IMR-90 (cell line): ENCODE data around the gene GAL3ST2.

Experiments
- BHLHE40 ChIP-seq: fragments of 150-350 bp; IDR thresholded peaks from 2 replicates; pipeline ENCODE4 v1.6.1; 2016; ENCODE audit warnings: mild to moderate bottlenecking, low read depth, low read length
- CEBPB ChIP-seq: IDR thresholded peaks from 2 replicates; pipeline ENCODE4 v1.6.1; 2012; ENCODE audit warnings: low read depth, low read length, improper control_type of control experiment
- CHD1 ChIP-seq: IDR thresholded peaks from 2 replicates; pipeline ENCODE4 v1.6.1; 2012; ENCODE audit warnings: low read depth, low read length, improper control_type of control experiment
- FOS ChIP-seq: fragments of 150-350 bp; IDR thresholded peaks from 2 replicates; pipeline ENCODE4 v1.6.1; 2016; ENCODE audit warnings: low read depth, low read length
- MAFK ChIP-seq: IDR thresholded peaks from 2 replicates; pipeline ENCODE4 v1.6.1; 2012; ENCODE audit warnings: low read depth, low read length, improper control_type of control experiment
- MXI1 ChIP-seq: IDR thresholded peaks from 2 replicates; pipeline ENCODE4 v1.6.1; 2012; ENCODE audit warnings: low read depth, mild to moderate bottlenecking, low read length, moderate library complexity, borderline replicate concordance
- POLR2A ChIP-seq: IDR thresholded peaks from 2 replicates; pipeline ENCODE4 v1.6.1; 2012; ENCODE audit warnings: mild to moderate bottlenecking, low read depth, low read length
- RAD21 ChIP-seq: IDR thresholded peaks from 2 replicates; pipeline ENCODE4 v1.6.1; 2012; ENCODE audit warnings: low read length, improper control_type of control experiment
- RCOR1 ChIP-seq: IDR thresholded peaks from 2 replicates; pipeline ENCODE4 v1.6.1; 2012; ENCODE audit warnings: mild to moderate bottlenecking, low read length, improper control_type of control experiment; ENCODE audit not compliant: insufficient replicate concordance
- RFX5 ChIP-seq: IDR thresholded peaks from 2 replicates; pipeline ENCODE4 v1.8.0; 2012; ENCODE audit warnings: low read depth, mild to moderate bottlenecking, low read length, moderate library complexity
- SMC3 ChIP-seq: fragments of 150-350 bp; IDR thresholded peaks from 2 replicates; pipeline ENCODE4 v1.6.1; 2016; ENCODE audit warnings: low read depth, mild to moderate bottlenecking, antibody characterized with exemption, low read length, moderate library complexity
- TF ChIP-seq, protein P1 (sequence below): conservative IDR thresholded peaks from 2 replicates; pipeline ENCODE4 v1.5.1; 2012; ENCODE audit warnings: mild to moderate bottlenecking, low read depth, low read length, improper control_type of control experiment
- TF ChIP-seq, protein P2 (sequence below): fragments of 150-350 bp; IDR thresholded peaks from 2 replicates; pipeline ENCODE4 v1.6.1; 2016; ENCODE audit warnings: low read depth, mild to moderate bottlenecking, low read length, moderate library complexity, borderline replicate concordance
- TF ChIP-seq, protein P3 (sequence below): fragments of 150-350 bp; IDR thresholded peaks from 2 replicates; pipeline ENCODE4 v1.6.1; 2017; ENCODE audit warnings: mild to moderate bottlenecking, antibody characterized with exemption, low read length, low read depth

GRCh38 chr2:241801611-241802420 is 25.2 kb downstream of the GAL3ST2 start:
- TF ChIP-seq, protein P1, sequence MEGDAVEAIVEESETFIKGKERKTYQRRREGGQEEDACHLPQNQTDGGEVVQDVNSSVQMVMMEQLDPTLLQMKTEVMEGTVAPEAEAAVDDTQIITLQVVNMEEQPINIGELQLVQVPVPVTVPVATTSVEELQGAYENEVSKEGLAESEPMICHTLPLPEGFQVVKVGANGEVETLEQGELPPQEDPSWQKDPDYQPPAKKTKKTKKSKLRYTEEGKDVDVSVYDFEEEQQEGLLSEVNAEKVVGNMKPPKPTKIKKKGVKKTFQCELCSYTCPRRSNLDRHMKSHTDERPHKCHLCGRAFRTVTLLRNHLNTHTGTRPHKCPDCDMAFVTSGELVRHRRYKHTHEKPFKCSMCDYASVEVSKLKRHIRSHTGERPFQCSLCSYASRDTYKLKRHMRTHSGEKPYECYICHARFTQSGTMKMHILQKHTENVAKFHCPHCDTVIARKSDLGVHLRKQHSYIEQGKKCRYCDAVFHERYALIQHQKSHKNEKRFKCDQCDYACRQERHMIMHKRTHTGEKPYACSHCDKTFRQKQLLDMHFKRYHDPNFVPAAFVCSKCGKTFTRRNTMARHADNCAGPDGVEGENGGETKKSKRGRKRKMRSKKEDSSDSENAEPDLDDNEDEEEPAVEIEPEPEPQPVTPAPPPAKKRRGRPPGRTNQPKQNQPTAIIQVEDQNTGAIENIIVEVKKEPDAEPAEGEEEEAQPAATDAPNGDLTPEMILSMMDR = no peak
- no peak for TF ChIP-seq POLR2A
- TF ChIP-seq MXI1 = no peak
- no peak for TF ChIP-seq RAD21
- TF ChIP-seq FOS = no peak
- TF ChIP-seq CEBPB = no peak
- no peak for TF ChIP-seq RCOR1
- no peak for TF ChIP-seq CHD1
- TF ChIP-seq RFX5 = no peak
- no peak for TF ChIP-seq BHLHE40
- TF ChIP-seq, protein P2, sequence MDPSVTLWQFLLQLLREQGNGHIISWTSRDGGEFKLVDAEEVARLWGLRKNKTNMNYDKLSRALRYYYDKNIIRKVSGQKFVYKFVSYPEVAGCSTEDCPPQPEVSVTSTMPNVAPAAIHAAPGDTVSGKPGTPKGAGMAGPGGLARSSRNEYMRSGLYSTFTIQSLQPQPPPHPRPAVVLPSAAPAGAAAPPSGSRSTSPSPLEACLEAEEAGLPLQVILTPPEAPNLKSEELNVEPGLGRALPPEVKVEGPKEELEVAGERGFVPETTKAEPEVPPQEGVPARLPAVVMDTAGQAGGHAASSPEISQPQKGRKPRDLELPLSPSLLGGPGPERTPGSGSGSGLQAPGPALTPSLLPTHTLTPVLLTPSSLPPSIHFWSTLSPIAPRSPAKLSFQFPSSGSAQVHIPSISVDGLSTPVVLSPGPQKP = no peak
- no peak for TF ChIP-seq MAFK
- TF ChIP-seq, protein P3, sequence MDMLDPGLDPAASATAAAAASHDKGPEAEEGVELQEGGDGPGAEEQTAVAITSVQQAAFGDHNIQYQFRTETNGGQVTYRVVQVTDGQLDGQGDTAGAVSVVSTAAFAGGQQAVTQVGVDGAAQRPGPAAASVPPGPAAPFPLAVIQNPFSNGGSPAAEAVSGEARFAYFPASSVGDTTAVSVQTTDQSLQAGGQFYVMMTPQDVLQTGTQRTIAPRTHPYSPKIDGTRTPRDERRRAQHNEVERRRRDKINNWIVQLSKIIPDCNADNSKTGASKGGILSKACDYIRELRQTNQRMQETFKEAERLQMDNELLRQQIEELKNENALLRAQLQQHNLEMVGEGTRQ = no peak
- no peak for TF ChIP-seq SMC3
